Measurements from ENCODE around the gene LYRM1. TPM values are rescaled to one million over a fixed set of nuclear protein-coding genes. Genes with fewer than 3 reads are reported as not detected.
A peak's percentile ranks its signal among the peaks of the same experiment; 100 is the strongest.

The LYRM1 gene, protein sequence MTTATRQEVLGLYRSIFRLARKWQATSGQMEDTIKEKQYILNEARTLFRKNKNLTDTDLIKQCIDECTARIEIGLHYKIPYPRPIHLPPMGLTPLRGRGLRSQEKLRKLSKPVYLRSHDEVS
- polyA plus RNA-seq (13.1 to 27.1 TPM (median 21.7 TPM) in 3 replicates), polyA minus RNA-seq (2.3 to 12.0 TPM (median 5.1 TPM) in 3 replicates)
- polyA plus RNA-seq (2011; ENCODE audit: low read depth), result 13.0 TPM
- polyA plus RNA-seq (2011; cell fraction: cytosol; rRNA removed), result 19.7 and 28.4 TPM in 2 replicates
- polyA plus RNA-seq (2011; cell fraction: nucleus; rRNA removed), result 6.4 and 10.7 TPM in 2 replicates
- polyA plus RNA-seq (2012; ENCODE audit: low replicate concordance), result 22.6 and 25.4 TPM in 2 replicates
- 16.9 TPM for polyA minus RNA-seq (2011; cell fraction: cytosol; rRNA and poly(A)+ RNA removed)
- polyA minus RNA-seq (2011; cell fraction: nucleus; rRNA and poly(A)+ RNA removed), result 0.85 and 1.8 TPM in 2 replicates

DNA sequence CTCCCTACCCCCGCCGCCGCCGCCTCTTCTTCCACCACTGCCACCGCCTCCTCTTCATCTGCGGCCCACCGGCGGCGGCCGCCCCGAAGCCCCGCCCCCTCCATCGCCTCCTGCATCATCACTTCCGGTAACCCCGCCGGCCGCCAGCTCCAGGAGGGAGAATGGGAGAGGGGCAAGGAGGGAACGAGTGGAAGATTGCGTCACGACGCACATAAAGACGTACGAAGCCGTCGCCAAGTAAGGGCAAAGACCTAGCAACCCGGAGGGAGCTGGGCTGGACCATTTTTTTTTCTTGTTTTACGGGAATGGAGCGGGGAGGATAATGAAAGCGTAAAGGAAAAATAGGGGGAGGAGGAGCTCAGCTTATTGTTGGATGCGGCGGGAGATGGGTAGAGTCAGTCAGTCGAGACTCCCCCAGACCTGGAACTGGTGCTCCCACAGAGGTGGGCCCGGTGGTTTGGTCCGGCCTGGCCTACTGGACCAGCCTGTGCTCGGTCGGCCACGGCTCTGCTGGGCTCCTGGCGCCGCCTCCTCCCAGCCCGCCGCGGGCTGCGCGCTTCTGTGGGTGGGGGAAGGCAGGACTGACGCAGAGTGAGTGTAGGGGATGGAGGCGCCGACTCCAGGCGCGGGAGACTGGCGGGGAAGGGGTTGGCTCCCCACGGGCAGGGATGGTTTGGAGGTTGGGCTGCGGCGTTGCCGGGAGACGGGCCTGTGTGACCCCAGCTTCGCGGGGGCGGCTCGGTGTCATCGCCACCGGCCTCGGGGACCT is at the start of gene LYRM1, which contains the start of gene DCUN1D3:
Gene LYRM1, plus strand, starts transcription at position 473 of the 769 bp plus-strand sequence. CDS start 14,785 bp downstream, outside the sequence.
Gene DCUN1D3, minus strand, starts transcription at position 60 of the 769 bp plus-strand sequence. CDS start 37,820 bp downstream, outside the sequence.
- peaks cover 56% of the 10 kb centered on the region for H3K79me2 ChIP-seq (ENCODE audit: control insufficient read depth, insufficient read depth, low read length)
- FAIRE-seq, result no peak

DNA sequence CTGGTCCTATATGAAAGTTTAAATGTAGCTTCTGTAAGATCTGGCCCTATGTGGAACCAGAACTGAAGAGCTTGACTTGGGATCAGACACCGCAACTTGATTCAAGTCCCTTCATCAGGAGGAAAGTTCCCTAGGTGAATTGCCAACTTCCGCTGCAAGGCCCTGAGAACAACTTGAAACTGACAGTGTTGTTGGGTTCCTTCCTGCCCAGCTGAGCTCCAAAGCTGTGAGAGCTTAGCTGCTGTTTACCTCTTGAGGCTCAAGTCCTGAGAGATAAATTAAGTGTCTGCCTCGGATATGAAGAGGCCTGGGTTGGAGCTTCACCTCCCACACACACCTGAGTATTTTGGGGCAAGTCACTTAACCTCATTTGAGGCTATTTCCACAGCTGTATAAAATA is 49.6 kb upstream of the LYRM1 start:
- dilution Hi-C loops (cut with MboI; ENCODE audit: extremely low pct_ligation_motif_present, low sequenced_read_pairs), result no loop called here
- Histone ChIP-seq H4K20me1 (ENCODE audit: control insufficient read depth, extremely low read depth, insufficient read depth, low read length) (no peaks in the 10 kb centered on the region), H3K79me2 (ENCODE audit: control insufficient read depth, insufficient read depth, low read length) (no peaks in the 10 kb centered on the region), H3K27me3 (ENCODE audit: control insufficient read depth, extremely low read depth, insufficient read depth, low read length) (no peaks in the 10 kb centered on the region), H3K36me3 (ENCODE audit: control insufficient read depth in 2 of 2, extremely low read depth in 1 of 2, insufficient read depth in 2 of 2, low read length in 2 of 2) (peaks cover 5 to 7% of the 10 kb centered on the region in 2 experiments), H3K4me3 (ENCODE audit: control insufficient read depth in 2 of 3, extremely low read depth in 1 of 3, insufficient read depth in 2 of 3, low read depth in 1 of 3, low read length in 3 of 3) (no peak overlapping the region), H3K9me3 (ENCODE audit: control insufficient read depth, low read depth, low read length) (no peaks in the 10 kb centered on the region), H2AFZ (ENCODE audit: control insufficient read depth, low read length) (no peak overlapping the region), H3K9ac (ENCODE audit: control insufficient read depth, extremely low read depth, insufficient read depth, low read length) (peak overlapping the region; percentile 13), H3K9me1 (ENCODE audit: control insufficient read depth, extremely low read depth, insufficient read depth, low read length) (no peaks in the 10 kb centered on the region), H3K4me2 (ENCODE audit: control insufficient read depth, extremely low read depth, insufficient read depth, low read depth, low read length) (no peak overlapping the region), H3K4me1 (ENCODE audit: control insufficient read depth, extremely low read depth, insufficient read depth, low read length) (peaks cover 33% of the 10 kb centered on the region), H3K27ac (ENCODE audit: control insufficient read depth, insufficient read depth, low read length) (peak overlapping the region; percentile 39)
- no peak for FAIRE-seq
- DNase-seq (ENCODE audit: low read depth, low spot score), result no peak
- TF ChIP-seq EZH2 (IDR thresholded peaks at IDR 0.05; ENCODE audit: low read length), result no peak
- TF ChIP-seq, protein P1, sequence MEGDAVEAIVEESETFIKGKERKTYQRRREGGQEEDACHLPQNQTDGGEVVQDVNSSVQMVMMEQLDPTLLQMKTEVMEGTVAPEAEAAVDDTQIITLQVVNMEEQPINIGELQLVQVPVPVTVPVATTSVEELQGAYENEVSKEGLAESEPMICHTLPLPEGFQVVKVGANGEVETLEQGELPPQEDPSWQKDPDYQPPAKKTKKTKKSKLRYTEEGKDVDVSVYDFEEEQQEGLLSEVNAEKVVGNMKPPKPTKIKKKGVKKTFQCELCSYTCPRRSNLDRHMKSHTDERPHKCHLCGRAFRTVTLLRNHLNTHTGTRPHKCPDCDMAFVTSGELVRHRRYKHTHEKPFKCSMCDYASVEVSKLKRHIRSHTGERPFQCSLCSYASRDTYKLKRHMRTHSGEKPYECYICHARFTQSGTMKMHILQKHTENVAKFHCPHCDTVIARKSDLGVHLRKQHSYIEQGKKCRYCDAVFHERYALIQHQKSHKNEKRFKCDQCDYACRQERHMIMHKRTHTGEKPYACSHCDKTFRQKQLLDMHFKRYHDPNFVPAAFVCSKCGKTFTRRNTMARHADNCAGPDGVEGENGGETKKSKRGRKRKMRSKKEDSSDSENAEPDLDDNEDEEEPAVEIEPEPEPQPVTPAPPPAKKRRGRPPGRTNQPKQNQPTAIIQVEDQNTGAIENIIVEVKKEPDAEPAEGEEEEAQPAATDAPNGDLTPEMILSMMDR (optimal IDR thresholded peaks at IDR 0.05 in 1 of 3, IDR thresholded peaks at IDR 0.05 in 1 of 3, conservative IDR thresholded peaks at IDR 0.05 in 1 of 3; ENCODE audit: extremely low read depth in 1 of 3, insufficient read depth in 2 of 3, low read length in 3 of 3), result no peak

More for the DNA sequence above, at the start of gene LYRM1, which contains the start of gene DCUN1D3:
- Histone ChIP-seq H3K4me2 (ENCODE audit: control insufficient read depth, extremely low read depth, insufficient read depth, low read depth, low read length) (peak within 1 kb of the TSS; percentile 93), H3K9ac (ENCODE audit: control insufficient read depth, extremely low read depth, insufficient read depth, low read length) (peak within 1 kb of the TSS; percentile 97), H2AFZ (ENCODE audit: control insufficient read depth, low read length) (peak within 1 kb of the TSS; percentile 94), H3K9me1 (ENCODE audit: control insufficient read depth, extremely low read depth, insufficient read depth, low read length) (peaks cover 3% of the 10 kb centered on the region), H3K4me3 (ENCODE audit: control insufficient read depth in 2 of 3, extremely low read depth in 1 of 3, insufficient read depth in 2 of 3, low read depth in 1 of 3, low read length in 3 of 3) (peak within 1 kb of the TSS; percentile 70 to 86 (median 85)), H4K20me1 (ENCODE audit: control insufficient read depth, extremely low read depth, insufficient read depth, low read length) (no peaks in the 10 kb centered on the region), H3K27me3 (ENCODE audit: control insufficient read depth, extremely low read depth, insufficient read depth, low read length) (no peaks in the 10 kb centered on the region), H3K9me3 (ENCODE audit: control insufficient read depth, low read depth, low read length) (no peaks in the 10 kb centered on the region), H3K4me1 (ENCODE audit: control insufficient read depth, extremely low read depth, insufficient read depth, low read length) (peaks cover 61% of the 10 kb centered on the region), H3K36me3 (ENCODE audit: control insufficient read depth in 2 of 2, extremely low read depth in 1 of 2, insufficient read depth in 2 of 2, low read length in 2 of 2) (peaks cover 3 to 11% of the 10 kb centered on the region in 2 experiments), H3K27ac (ENCODE audit: control insufficient read depth, insufficient read depth, low read length) (peak within 1 kb of the TSS; percentile 98)
- peak; percentile 91 for DNase-seq (ENCODE audit: low read depth, low spot score)
- dilution Hi-C loops (cut with MboI; ENCODE audit: extremely low pct_ligation_motif_present, low sequenced_read_pairs), result no loop called here
- TF ChIP-seq EZH2 (IDR thresholded peaks at IDR 0.05; ENCODE audit: low read length), result no peak
- TF ChIP-seq, protein P1 (optimal IDR thresholded peaks at IDR 0.05 in 1 of 3, IDR thresholded peaks at IDR 0.05 in 1 of 3, conservative IDR thresholded peaks at IDR 0.05 in 1 of 3; ENCODE audit: extremely low read depth in 1 of 3, insufficient read depth in 2 of 3, low read length in 3 of 3), result no peak
